Epithelial cell of esophagus (primary cell): ENCODE measurements around the gene DYRK1A.

Experiments
- DNase-seq: peaks from one replicate; pipeline ENCODE4 v3.0.0; 2010; ENCODE audit warnings: low read depth
- H3K4me3 ChIP-seq: 2 replicates; pipeline ENCODE4 v1.5.1; 2011; ENCODE audit warnings: mild to moderate bottlenecking, low read length, control low read depth
- CTCF ChIP-seq: IDR thresholded peaks from 2 replicates; pipeline ENCODE4 v1.5.1; 2011; ENCODE audit warnings: low read depth, mild to moderate bottlenecking, low read length, control low read depth, inconsistent platforms; ENCODE audit not compliant: insufficient read depth; ENCODE audit errors: missing control alignments

Gene DYRK1A

GRCh38 chr21:37370152-37371040 is 3.8 kb downstream of the DYRK1A start:
- TF ChIP-seq CTCF = no peak
- peak overlapping the region; percentile 86 for H3K4me3 ChIP-seq
- DNase-seq = peak; percentile 65

- peak overlapping the region; percentile 86 for H3K4me3 ChIP-seq
- no peak for DNase-seq
- TF ChIP-seq CTCF = no peak
These were observed 4.4 kb downstream of the DYRK1A start for GRCh38 chr21:37371041-37371397.

GRCh38 chr21:37372127-37372731 is 5.7 kb downstream of the DYRK1A start:
- H3K4me3 ChIP-seq = no peak overlapping the region
- no peak for DNase-seq
- TF ChIP-seq CTCF = no peak

- TF ChIP-seq CTCF = no peak
- H3K4me3 ChIP-seq = no peak overlapping the region
- no peak for DNase-seq
These were observed 6.4 kb downstream of the DYRK1A start for GRCh38 chr21:37372951-37373350.

GRCh38 chr21:37373539-37373938 is 7.0 kb downstream of the DYRK1A start:
- H3K4me3 ChIP-seq = no peak overlapping the region
- TF ChIP-seq CTCF = no peak
- peak; percentile 34 for DNase-seq

- DNase-seq = peak; percentile 78
- TF ChIP-seq CTCF = no peak
- no peak overlapping the region for H3K4me3 ChIP-seq
These were observed 7.5 kb downstream of the DYRK1A start for GRCh38 chr21:37374027-37374426.
